GM19238 (cell line): ENCODE data around the gene EIF2S3.

ENCODE experiments used
- DNase-seq: peaks from one replicate; pipeline ENCODE4 v3.0.0; 2011; ENCODE audit warnings: low spot score; ENCODE audit not compliant: insufficient read length

Gene EIF2S3

DNA sequence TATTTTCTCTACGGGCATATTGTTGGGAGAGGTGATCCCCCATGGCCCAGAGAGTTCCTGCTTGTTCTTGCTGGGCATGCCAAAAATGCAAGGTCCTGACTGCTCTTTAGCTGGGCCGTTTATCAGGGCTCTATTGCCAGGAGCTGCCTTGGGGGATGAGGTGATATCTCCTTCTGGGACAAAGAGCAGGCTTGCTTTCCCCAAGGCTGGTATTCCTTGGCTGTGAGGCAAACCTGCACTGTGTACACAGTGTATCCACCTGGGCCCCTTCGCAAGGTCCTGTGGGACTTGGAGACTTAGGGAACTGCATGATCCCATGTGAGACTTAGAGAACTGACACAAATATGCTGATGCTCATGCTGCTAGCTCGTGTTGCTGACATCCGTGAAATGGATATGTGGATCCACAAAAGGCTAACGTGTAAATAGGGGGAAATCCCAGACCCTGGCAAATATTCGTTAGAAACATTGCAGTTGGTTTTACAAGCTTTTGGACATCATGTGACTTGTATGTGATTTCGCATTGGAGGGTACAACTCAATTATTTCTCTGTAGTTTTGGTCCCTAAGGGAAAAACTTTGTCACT is 70.4 kb downstream of the EIF2S3 start:
- DNase-seq, result no peak
